Measurements from ENCODE around the gene B9D1. TPM values are rescaled to one million over a fixed set of nuclear protein-coding genes. Genes with fewer than 3 reads are reported as not detected.
"Not testable (repeated sequence)": the region's sequence is repeated elsewhere in the genome, so short reads cannot be mapped to it uniquely, and the experiment has no call there.

B9D1 gene
- total and polyA plus RNA-seq, 8 donors = 6.6 to 39.6 (median 12.5) TPM

DNA sequence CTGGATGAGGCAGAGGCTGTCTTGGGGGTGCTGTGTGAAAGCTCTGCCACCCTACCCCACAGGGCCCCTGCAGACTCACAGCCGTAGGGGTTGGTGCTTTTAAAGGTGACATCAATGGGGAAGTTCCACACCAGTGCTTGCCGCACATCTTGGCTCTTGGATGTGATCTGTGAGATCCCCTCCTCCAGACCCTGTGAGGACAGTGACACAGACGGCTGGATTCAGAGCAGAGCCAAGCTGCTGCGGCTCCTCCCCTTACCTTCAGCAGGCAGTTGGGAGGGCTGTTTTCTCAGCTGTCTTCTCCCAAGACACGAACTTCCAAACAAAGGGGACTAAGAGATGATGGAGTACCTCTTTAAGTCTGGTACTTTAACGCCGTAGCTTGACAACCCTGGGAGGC lies 4.8 kb downstream of the B9D1 start:
- Histone ChIP-seq H3K4me3 (no peak overlapping the region), H3K4me1 (no peaks in the 10 kb centered on the region), H3K36me3 (no peaks in the 10 kb centered on the region), H3K27ac (no peak overlapping the region), H3K9me3 (no peaks in the 10 kb centered on the region), H3K27me3 (no peaks in the 10 kb centered on the region)
- DNase-seq (peak in 2 of 6 donors; percentile 18 to 31), FAIRE-seq (no peak), ATAC-seq (no peak)
- TF ChIP-seq, protein P1, sequence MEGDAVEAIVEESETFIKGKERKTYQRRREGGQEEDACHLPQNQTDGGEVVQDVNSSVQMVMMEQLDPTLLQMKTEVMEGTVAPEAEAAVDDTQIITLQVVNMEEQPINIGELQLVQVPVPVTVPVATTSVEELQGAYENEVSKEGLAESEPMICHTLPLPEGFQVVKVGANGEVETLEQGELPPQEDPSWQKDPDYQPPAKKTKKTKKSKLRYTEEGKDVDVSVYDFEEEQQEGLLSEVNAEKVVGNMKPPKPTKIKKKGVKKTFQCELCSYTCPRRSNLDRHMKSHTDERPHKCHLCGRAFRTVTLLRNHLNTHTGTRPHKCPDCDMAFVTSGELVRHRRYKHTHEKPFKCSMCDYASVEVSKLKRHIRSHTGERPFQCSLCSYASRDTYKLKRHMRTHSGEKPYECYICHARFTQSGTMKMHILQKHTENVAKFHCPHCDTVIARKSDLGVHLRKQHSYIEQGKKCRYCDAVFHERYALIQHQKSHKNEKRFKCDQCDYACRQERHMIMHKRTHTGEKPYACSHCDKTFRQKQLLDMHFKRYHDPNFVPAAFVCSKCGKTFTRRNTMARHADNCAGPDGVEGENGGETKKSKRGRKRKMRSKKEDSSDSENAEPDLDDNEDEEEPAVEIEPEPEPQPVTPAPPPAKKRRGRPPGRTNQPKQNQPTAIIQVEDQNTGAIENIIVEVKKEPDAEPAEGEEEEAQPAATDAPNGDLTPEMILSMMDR (IDR thresholded peaks at IDR 0.05) = no peak
- WGBS, 2 donors = 82 to 85% methylated on average over 7 of the region's 7 CpGs
- intact Hi-C loops (cut with DNase I) = loop anchor here in 1 of 3 donors (5.0 kb wide), 1 partner anchor 90 kb away; no protein-coding TSS in a partner anchor

- peak in 1 of 6 donors; percentile 21 for DNase-seq
- Histone ChIP-seq H3K4me3 (no peak overlapping the region), H3K9me3 (no peaks in the 10 kb centered on the region), H3K27me3 (no peaks in the 10 kb centered on the region), H3K27ac (no peak overlapping the region), H3K36me3 (no peaks in the 10 kb centered on the region), H3K4me1 (no peaks in the 10 kb centered on the region)
- intact Hi-C loops (cut with DNase I) = loop anchor here in 1 of 3 donors (5.0 kb wide), 1 partner anchor 90 kb away; no protein-coding TSS in a partner anchor
- ATAC-seq = no peak
- 86 to 89% methylated on average over 7 of the region's 7 CpGs for WGBS, 2 donors
- TF ChIP-seq, protein P1 (IDR thresholded peaks at IDR 0.05) = no peak
- FAIRE-seq = no peak
Measured at GRCh38 chr17:19357351-19357750, 5.2 kb downstream of the B9D1 start.

DNA sequence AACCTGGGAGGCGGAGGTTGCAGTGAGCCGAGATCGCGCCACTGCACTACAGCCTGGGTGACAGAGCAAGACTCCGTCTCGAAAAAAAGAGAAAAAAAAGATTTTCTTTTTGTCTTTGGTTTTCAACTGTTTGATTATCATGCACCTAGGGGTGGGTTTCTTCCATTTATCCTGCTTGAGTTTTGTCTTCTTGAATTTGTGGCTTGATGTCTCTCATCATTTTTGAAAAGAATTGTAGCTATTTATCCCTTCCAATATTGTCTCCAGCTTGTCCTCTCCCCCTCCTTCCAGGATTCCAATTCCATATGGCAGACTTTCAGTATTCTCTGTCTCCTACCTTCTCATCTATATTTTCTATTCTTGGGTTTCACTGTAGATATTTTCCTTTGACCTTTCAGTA lies 7.8 kb downstream of the B9D1 start:
- H3K27ac ChIP-seq = no peak overlapping the region
- H3K9me3 ChIP-seq = no peaks in the 10 kb centered on the region
- H3K27me3 ChIP-seq = no peaks in the 10 kb centered on the region
- DNase-seq = no peak
- WGBS, 2 donors = 80% methylated on average over 5 to 6 of the region's 6 CpGs
- TF ChIP-seq, protein P1 (IDR thresholded peaks at IDR 0.05) = no peak
- H3K4me3 ChIP-seq = no peak overlapping the region
- no peaks in the 10 kb centered on the region for H3K36me3 ChIP-seq
- intact Hi-C loops (cut with DNase I) = loop anchor here in 1 of 3 donors (5.0 kb wide), 1 partner anchor 93 kb away; no protein-coding TSS in a partner anchor
- no peak for FAIRE-seq
- ATAC-seq = no peak
- H3K4me1 ChIP-seq = no peaks in the 10 kb centered on the region

- intact Hi-C loops (cut with DNase I); H3K4me1 ChIP-seq; ATAC-seq; FAIRE-seq; H3K9me3 ChIP-seq; H3K36me3 ChIP-seq; H3K27ac ChIP-seq; H3K4me3 ChIP-seq; H3K27me3 ChIP-seq: not testable (repeated sequence)
- peak in 1 of 6 donors; percentile 17 for DNase-seq
- 92 to 95% methylated on average over 11 of the region's 11 CpGs for WGBS, 2 donors
Measured at GRCh38 chr17:19353401-19353800, 9.1 kb downstream of the B9D1 start.

DNA sequence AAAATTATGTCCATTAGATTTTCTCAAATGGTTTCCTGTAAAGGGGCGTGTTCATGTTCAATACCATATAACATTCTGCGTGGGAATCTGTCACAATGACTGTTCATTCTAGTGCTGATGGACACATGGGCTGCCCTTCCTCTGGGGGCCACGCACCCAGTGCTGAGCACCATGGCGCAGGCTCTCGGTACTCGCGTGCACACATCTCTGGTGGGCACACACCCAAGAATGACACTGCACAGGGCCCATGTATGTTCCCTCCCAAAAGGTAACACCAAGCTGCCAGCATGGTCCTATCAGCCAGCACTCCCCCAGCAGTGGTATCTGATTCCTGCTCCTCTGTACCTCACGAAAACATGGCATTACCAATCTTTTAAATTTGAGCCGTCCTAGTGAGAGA lies 13.7 kb downstream of the B9D1 start:
- Histone ChIP-seq H3K36me3 (no peaks in the 10 kb centered on the region), H3K27me3 (no peaks in the 10 kb centered on the region), H3K4me1 (no peaks in the 10 kb centered on the region), H3K4me3 (no peak overlapping the region), H3K27ac (no peak overlapping the region), H3K9me3 (no peaks in the 10 kb centered on the region)
- WGBS, 2 donors = 92 to 99% methylated on average over 9 of the region's 9 CpGs
- peak in 1 of 6 donors; percentile 27 for DNase-seq
- TF ChIP-seq, protein P1 (IDR thresholded peaks at IDR 0.05) = no peak
- no peak for FAIRE-seq
- ATAC-seq = no peak
- intact Hi-C loops (cut with DNase I) = no loop called here
